HG02642 (cell line): ENCODE measurements around the gene AKR1C8.
"Not testable (repeated sequence)": the region's sequence is repeated elsewhere in the genome, so short reads cannot be mapped to it uniquely, and the experiment has no call there.

Experiments used
- ATAC-seq: cut with Tn5 transposase; IDR thresholded peaks from one replicate; pipeline ENCODE4 v1.9.1; 2021; ENCODE audit warnings: mild to moderate bottlenecking; ENCODE audit not compliant: unreplicated experiment, poor library complexity

Gene AKR1C8

GRCh38 chr10:5175581-5175980 lies 9.4 kb downstream of the AKR1C8 start:
- ATAC-seq, result not testable (repeated sequence)

- ATAC-seq, result no peak
Observed at GRCh38 chr10:5168897-5169420, 16.0 kb downstream of the AKR1C8 start.

- no peak for ATAC-seq
Observed at GRCh38 chr10:5165738-5166137, 19.2 kb downstream of the AKR1C8 start.

GRCh38 chr10:5163487-5163886 lies 21.5 kb downstream of the AKR1C8 start:
- no peak for ATAC-seq

- ATAC-seq, result no peak
Observed at GRCh38 chr10:5159126-5159525, 25.8 kb downstream of the AKR1C8 start.

GRCh38 chr10:5157501-5157900 lies 27.4 kb downstream of the AKR1C8 start:
- ATAC-seq, result no peak

GRCh38 chr10:5155951-5156350 lies 29.0 kb downstream of the AKR1C8 start:
- no peak for ATAC-seq

GRCh38 chr10:5151076-5151475 lies 33.9 kb downstream of the AKR1C8 start:
- no peak for ATAC-seq

GRCh38 chr10:5148678-5149032 lies 36.3 kb downstream of the AKR1C8 start:
- ATAC-seq, result no peak

GRCh38 chr10:5147981-5148677 lies 36.8 kb downstream of the AKR1C8 start:
- ATAC-seq, result no peak

- no peak for ATAC-seq
Observed at GRCh38 chr10:5147255-5147980, 37.5 kb downstream of the AKR1C8 start.

- ATAC-seq, result no peak
Observed at GRCh38 chr10:5146920-5147254, 38.1 kb downstream of the AKR1C8 start.

- ATAC-seq, result no peak
Observed at GRCh38 chr10:5143137-5143536, 41.8 kb downstream of the AKR1C8 start.

GRCh38 chr10:5142199-5142598 lies 42.8 kb downstream of the AKR1C8 start:
- no peak for ATAC-seq

- not testable (repeated sequence) for ATAC-seq
Observed at GRCh38 chr10:5137699-5138098, 47.3 kb downstream of the AKR1C8 start.

- ATAC-seq, result no peak
Observed at GRCh38 chr10:5136468-5137087, 48.4 kb downstream of the AKR1C8 start.

GRCh38 chr10:5135581-5135980 lies 49.4 kb downstream of the AKR1C8 start:
- ATAC-seq, result no peak

GRCh38 chr10:5125315-5126044 lies 59.5 kb downstream of the AKR1C8 start:
- ATAC-seq, result no peak

GRCh38 chr10:5123886-5124285 lies 61.1 kb downstream of the AKR1C8 start:
- ATAC-seq, result no peak

- not testable (repeated sequence) for ATAC-seq
Observed at GRCh38 chr10:5119997-5120396, 65.0 kb downstream of the AKR1C8 start.

- no peak for ATAC-seq
Observed at GRCh38 chr10:5117026-5117425, 67.9 kb downstream of the AKR1C8 start.
